ENCODE results near the gene RAB29.

The RAB29 gene

GRCh38 chr1:205763980-205764379, 11.3 kb downstream of the RAB29 start:
- DNase-seq (ENCODE audit: low spot score) = no peak

- no peak for DNase-seq (ENCODE audit: low spot score)
Observed at GRCh38 chr1:205760606-205761005, 14.7 kb downstream of the RAB29 start.

GRCh38 chr1:205756552-205756951, 18.7 kb downstream of the RAB29 start:
- DNase-seq (ENCODE audit: low spot score) = no peak

- DNase-seq (ENCODE audit: low spot score) = no peak
Observed at GRCh38 chr1:205754857-205755256, 20.4 kb downstream of the RAB29 start.

GRCh38 chr1:205751036-205751651, 24.1 kb downstream of the RAB29 start:
- DNase-seq (ENCODE audit: low spot score) = no peak

- peak; percentile 100 for DNase-seq (ENCODE audit: low spot score)
Observed at GRCh38 chr1:205750138-205751035, 24.9 kb downstream of the RAB29 start, which contains the start of gene NUCKS1. NUCKS1 (minus strand) TSS chr1:205750182; CDS start chr1:205749973, 209 bp downstream.

- peak; percentile 93 for DNase-seq (ENCODE audit: low spot score)
Observed at GRCh38 chr1:205749234-205750137, 25.8 kb downstream of the RAB29 start.

GRCh38 chr1:205748403-205749233, 26.7 kb downstream of the RAB29 start:
- peak; percentile 87 for DNase-seq (ENCODE audit: low spot score)

- DNase-seq (ENCODE audit: low spot score) = no peak
Observed at GRCh38 chr1:205746757-205747412, 28.4 kb downstream of the RAB29 start.

GRCh38 chr1:205744403-205744802, 30.9 kb downstream of the RAB29 start:
- no peak for DNase-seq (ENCODE audit: low spot score)

GRCh38 chr1:205743977-205744376, 31.3 kb downstream of the RAB29 start:
- no peak for DNase-seq (ENCODE audit: low spot score)

- DNase-seq (ENCODE audit: low spot score) = no peak
Observed at GRCh38 chr1:205741681-205742080, 33.6 kb downstream of the RAB29 start.

- no peak for DNase-seq (ENCODE audit: low spot score)
Observed at GRCh38 chr1:205739348-205740160, 35.7 kb downstream of the RAB29 start.

GRCh38 chr1:205735218-205735617, 40.1 kb downstream of the RAB29 start:
- DNase-seq (ENCODE audit: low spot score) = no peak

GRCh38 chr1:205733438-205734175, 41.7 kb downstream of the RAB29 start:
- no peak for DNase-seq (ENCODE audit: low spot score)

- no peak for DNase-seq (ENCODE audit: low spot score)
Observed at GRCh38 chr1:205729945-205730610, 45.2 kb downstream of the RAB29 start.

- DNase-seq (ENCODE audit: low spot score) = no peak
Observed at GRCh38 chr1:205726619-205727125, 48.6 kb downstream of the RAB29 start.

- DNase-seq (ENCODE audit: low spot score) = no peak
Observed at GRCh38 chr1:205725514-205725913, 49.8 kb downstream of the RAB29 start.

Data from pons (tissue), 1 donor.